Retinal pigment epithelial cell (primary cell): ENCODE results near the gene ARL5A.

ENCODE experiments used
- DNase-seq: peaks from one replicate; pipeline ENCODE4 v3.0.0-alpha.2; 2010; ENCODE audit warnings: low read depth
- H3K4me3 ChIP-seq: 2 replicates; pipeline ENCODE4 v1.5.1; 2011; ENCODE audit warnings: mild to moderate bottlenecking, low read length, control low read depth, moderate library complexity
- TF ChIP-seq, protein P1 (sequence below): conservative IDR thresholded peaks from 2 replicates; pipeline ENCODE4 v1.5.1; 2011; ENCODE audit warnings: low read depth, low read length, control low read depth, inconsistent platforms

The ARL5A gene

DNA sequence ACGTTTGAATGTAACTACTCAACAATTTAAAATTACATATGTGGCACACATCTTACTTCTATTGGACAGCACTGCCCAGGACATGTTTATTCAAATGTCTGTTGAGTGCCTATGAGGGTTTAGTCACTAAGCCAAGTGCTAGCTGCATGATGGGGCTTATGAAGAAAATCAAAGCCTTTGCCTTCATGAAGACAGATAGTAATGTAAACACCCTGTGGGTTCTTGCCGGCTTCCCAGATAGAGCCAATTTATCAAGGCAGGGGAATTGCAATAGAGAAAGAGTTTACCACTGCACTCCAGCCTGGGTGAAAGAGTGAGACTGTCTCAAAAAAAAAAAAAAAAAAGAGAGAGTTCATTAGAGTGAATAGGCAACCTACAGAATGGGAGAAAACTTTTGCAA lies 50.3 kb downstream of the ARL5A start:
- H3K4me3 ChIP-seq, result no peak overlapping the region
- no peak for DNase-seq
- TF ChIP-seq, protein P1, sequence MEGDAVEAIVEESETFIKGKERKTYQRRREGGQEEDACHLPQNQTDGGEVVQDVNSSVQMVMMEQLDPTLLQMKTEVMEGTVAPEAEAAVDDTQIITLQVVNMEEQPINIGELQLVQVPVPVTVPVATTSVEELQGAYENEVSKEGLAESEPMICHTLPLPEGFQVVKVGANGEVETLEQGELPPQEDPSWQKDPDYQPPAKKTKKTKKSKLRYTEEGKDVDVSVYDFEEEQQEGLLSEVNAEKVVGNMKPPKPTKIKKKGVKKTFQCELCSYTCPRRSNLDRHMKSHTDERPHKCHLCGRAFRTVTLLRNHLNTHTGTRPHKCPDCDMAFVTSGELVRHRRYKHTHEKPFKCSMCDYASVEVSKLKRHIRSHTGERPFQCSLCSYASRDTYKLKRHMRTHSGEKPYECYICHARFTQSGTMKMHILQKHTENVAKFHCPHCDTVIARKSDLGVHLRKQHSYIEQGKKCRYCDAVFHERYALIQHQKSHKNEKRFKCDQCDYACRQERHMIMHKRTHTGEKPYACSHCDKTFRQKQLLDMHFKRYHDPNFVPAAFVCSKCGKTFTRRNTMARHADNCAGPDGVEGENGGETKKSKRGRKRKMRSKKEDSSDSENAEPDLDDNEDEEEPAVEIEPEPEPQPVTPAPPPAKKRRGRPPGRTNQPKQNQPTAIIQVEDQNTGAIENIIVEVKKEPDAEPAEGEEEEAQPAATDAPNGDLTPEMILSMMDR, result no peak

DNA sequence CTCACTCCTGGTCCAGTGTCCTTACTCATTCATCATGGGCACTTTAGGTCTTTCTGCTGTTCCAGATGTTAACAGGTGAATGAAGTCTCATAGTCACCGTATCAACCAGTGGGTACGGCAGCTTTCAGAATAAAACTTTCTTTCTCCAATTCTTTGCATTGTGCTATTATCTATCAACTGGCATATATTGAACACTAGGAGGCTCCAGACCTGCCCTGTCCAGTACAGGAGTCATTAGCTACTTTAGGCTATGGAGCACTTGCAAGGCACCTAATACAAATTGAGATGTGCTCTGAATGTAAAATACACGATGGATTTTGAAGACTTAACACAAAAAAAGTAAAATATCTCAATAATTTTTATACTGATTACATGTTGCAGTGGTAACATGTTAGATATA lies 50.7 kb downstream of the ARL5A start:
- DNase-seq, result no peak
- TF ChIP-seq, protein P1, result peak; percentile 40
- no peak overlapping the region for H3K4me3 ChIP-seq

DNA sequence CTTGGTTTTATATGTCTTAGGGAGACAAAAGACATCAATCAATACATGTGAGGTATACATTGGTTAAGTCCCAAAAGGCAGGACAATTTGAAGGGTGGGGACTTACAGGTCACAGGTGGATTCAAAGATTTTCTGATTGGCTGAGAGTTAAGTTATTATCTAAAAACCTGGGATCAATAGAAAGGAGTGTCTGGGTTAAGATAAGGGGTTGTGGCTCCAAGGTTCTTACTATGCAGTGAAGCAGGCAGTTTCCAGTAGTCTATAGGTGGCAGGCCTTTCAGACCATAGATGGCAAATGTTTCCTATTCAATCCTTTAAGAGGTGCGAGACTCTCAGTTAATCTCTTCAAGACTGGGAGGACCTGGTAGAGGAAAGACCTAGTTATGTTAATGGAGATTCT lies 51.9 kb downstream of the ARL5A start:
- TF ChIP-seq, protein P1, result no peak
- DNase-seq, result no peak
- H3K4me3 ChIP-seq, result no peak overlapping the region

DNA sequence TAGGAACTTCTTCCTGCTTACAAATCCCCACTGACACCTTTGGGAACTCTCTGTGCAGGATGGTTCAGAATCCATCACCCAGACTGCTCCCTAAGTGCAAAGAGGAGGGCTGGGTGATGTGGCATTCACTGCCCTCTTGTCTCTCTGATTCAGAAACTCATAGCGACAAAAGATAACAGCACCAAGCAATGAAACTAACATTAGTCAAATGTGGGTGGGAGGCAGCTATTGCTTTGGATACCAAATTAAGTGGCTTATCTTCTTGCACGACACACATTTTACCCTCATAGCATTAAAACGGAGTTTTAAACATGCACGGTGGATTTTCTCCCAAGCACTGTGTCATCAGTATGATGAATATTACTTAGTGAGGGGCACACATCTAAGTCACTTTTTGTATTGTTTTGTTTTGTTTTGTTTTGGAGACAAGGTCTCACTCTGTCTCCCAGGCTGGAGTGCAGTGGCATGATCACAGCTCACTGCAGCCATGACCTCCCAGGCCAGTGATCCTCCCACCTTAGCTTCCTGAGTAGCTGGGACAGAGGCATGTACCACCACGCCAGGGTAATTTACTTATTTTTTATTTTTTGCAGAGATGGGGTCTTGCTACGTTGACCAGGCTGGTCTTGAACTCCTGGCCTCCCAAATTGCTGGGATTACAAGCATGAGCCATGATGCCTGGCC lies 53.0 kb downstream of the ARL5A start:
- DNase-seq, result peak; percentile 23
- TF ChIP-seq, protein P1, result no peak
- H3K4me3 ChIP-seq, result no peak overlapping the region

DNA sequence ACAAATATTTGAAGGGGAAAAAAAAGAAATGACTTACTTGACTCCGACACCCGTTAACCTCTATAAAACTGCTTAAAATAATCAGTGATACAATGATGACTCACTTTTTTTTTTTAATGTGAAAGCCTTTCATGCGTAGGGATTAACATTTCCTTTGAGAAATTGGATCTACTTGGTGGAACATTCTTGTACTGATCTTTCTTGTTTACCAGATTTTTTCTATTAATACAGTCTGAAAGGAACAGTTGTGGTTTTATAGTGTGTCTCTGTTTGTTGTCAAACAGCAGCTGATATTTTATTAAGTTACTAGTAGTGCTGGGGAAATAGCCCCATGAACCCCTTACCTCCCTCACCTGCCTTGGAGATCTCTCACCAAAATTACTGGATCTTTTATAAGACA lies 53.7 kb downstream of the ARL5A start:
- TF ChIP-seq, protein P1, result no peak
- H3K4me3 ChIP-seq, result no peak overlapping the region
- DNase-seq, result peak; percentile 75

DNA sequence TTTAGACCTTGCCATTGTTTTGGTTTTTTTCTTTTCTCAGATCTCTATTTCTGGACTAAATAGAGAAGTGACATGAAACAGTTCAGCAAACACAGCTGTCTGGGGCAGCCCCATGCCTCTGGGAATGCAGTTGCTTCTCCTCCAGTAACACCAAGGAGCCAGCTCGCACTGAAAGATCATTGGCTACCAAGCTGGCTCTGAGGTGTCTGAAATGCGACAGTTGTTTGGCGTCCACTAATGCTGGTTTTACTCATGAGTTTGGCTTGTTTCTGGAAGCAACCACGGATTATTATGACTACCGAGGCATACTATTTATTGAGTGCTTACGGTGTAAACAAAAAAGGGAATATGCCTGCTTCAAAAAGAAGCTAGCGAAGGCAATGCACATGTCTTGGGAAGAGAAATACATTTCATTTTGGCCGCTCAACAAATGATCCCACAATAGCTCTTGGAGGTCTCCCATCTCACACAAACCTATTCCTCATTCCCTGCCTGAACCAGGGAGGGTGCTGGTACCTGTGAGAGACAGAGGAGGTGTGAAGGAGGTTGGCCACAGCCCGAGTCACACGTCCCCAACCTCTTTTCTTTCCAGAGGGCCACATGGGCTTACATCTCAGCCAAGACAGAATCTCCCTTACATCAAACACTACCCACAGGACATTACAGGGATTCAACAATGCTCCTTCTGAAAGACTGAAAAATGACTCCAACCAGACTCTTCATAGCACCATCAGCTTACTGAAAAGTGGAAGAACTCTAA lies 56.4 kb downstream of the ARL5A start:
- no peak for DNase-seq
- no peak overlapping the region for H3K4me3 ChIP-seq
- TF ChIP-seq, protein P1, result no peak

DNA sequence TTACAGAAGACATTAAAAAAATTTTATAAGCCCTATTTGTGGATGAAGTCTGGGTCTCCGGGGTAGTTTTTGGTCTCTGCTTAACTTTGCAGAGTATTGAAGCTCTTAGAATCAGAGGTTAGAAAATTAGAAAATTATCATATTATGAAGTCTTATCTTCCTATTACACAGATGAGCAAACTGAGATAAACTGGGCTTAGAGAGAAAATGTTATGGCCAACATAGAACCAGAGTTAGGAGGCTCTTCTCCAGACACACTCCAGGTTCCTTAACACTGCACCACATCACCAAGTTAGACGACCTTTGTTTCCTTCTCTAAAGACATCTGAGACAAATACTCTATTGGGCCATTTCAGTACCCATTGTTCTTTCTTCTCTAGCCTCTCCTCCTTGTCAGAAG lies 57.2 kb downstream of the ARL5A start:
- TF ChIP-seq, protein P1, result no peak
- H3K4me3 ChIP-seq, result no peak overlapping the region
- no peak for DNase-seq
